Astrocyte of the cerebellum (primary cell): ENCODE results near the gene SVOPL.

ENCODE experiments used
- DNase-seq: peaks from one replicate; pipeline ENCODE4 v3.0.0-alpha.2; 2011; ENCODE audit warnings: low read depth
- H3K4me3 ChIP-seq: 2 replicates; pipeline ENCODE4 v1.5.1; 2011; ENCODE audit warnings: mild to moderate bottlenecking, low read depth, low read length, moderate library complexity
- CTCF ChIP-seq: IDR thresholded peaks from 2 replicates; pipeline ENCODE4 v1.5.1; 2012; ENCODE audit warnings: low read length, low read depth, moderate library complexity, mild to moderate bottlenecking; ENCODE audit errors: missing control alignments
- in situ Hi-C: cut with HindIII; loops from 2 replicates; pipeline ENCODE4 v1.10.0; 2017; ENCODE audit warnings: low sequenced_read_pairs

Gene SVOPL

GRCh38 chr7:138665249-138665648 lies 35.9 kb downstream of the SVOPL start:
- no peak for DNase-seq
- TF ChIP-seq CTCF: no peak
- in situ Hi-C loops: no loop called here
- no peak overlapping the region for H3K4me3 ChIP-seq

GRCh38 chr7:138663725-138664710 lies 37.1 kb downstream of the SVOPL start:
- in situ Hi-C loops: no loop called here
- TF ChIP-seq CTCF: no peak
- peak overlapping the region; percentile 43 for H3K4me3 ChIP-seq
- no peak for DNase-seq

GRCh38 chr7:138662991-138663320 lies 38.2 kb downstream of the SVOPL start:
- in situ Hi-C loops: no loop called here
- no peak for DNase-seq
- TF ChIP-seq CTCF: no peak
- no peak overlapping the region for H3K4me3 ChIP-seq

GRCh38 chr7:138662076-138662990 lies 38.8 kb downstream of the SVOPL start:
- in situ Hi-C loops: no loop called here
- no peak overlapping the region for H3K4me3 ChIP-seq
- TF ChIP-seq CTCF: no peak
- no peak for DNase-seq

GRCh38 chr7:138661069-138661635 lies 40.0 kb downstream of the SVOPL start:
- no peak overlapping the region for H3K4me3 ChIP-seq
- in situ Hi-C loops: no loop called here
- no peak for TF ChIP-seq CTCF
- DNase-seq: no peak

GRCh38 chr7:138658889-138659288 lies 42.3 kb downstream of the SVOPL start:
- no peak overlapping the region for H3K4me3 ChIP-seq
- no peak for DNase-seq
- in situ Hi-C loops: no loop called here
- no peak for TF ChIP-seq CTCF
